GM12873 (cell line): ENCODE results near the gene SLC26A1.

Experiments used
- CTCF ChIP-seq: IDR thresholded peaks from 2 replicates; pipeline ENCODE4 v1.5.1; 2012; ENCODE audit warnings: low read depth, mild to moderate bottlenecking, moderate library complexity, low read length, control low read depth; ENCODE audit not compliant: insufficient read depth; ENCODE audit errors: missing control alignments

Gene SLC26A1

GRCh38 chr4:1021386-1022050, 28.3 kb upstream of the SLC26A1 start:
- no peak for TF ChIP-seq CTCF

GRCh38 chr4:1019729-1020470, 26.7 kb upstream of the SLC26A1 start:
- no peak for TF ChIP-seq CTCF

GRCh38 chr4:1019320-1019719, 26.1 kb upstream of the SLC26A1 start:
- no peak for TF ChIP-seq CTCF

GRCh38 chr4:1018147-1019020, 25.2 kb upstream of the SLC26A1 start:
- TF ChIP-seq CTCF: no peak

- TF ChIP-seq CTCF: no peak
Measured at GRCh38 chr4:1017706-1018105, 24.5 kb upstream of the SLC26A1 start.

- no peak for TF ChIP-seq CTCF
Measured at GRCh38 chr4:1017211-1017610, 24.0 kb upstream of the SLC26A1 start.

GRCh38 chr4:1015746-1016145, 22.5 kb upstream of the SLC26A1 start:
- no peak for TF ChIP-seq CTCF
